ENCODE results near the gene HACD1.
"Not testable (repeated sequence)": the region's sequence is repeated elsewhere in the genome, so short reads cannot be mapped to it uniquely, and the experiment has no call there.

The HACD1 gene

DNA sequence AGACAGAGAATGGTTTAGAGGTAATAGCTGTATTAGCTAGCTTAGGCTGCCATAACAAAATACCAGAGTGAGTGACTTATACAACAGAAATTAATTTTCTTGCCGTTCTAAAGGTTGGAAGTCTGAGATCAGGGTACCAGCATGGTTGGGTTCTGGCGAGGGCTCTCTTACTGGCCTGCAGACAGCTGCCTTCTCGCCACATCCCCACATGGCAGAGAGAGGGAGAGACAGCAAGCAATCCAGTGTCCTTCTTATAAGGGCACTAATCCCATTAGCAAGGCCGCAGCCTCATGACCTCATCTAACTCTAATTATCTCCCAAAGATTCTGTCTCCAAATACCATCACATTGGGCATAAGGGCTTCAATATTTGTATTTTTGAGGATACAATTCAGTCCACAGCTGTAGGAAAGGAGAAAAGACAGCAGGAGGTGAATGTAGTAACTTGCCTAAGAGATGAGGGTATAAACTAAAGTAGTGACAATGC, 23.2 kb upstream of the HACD1 start:
- DNase-seq = no peak

DNA sequence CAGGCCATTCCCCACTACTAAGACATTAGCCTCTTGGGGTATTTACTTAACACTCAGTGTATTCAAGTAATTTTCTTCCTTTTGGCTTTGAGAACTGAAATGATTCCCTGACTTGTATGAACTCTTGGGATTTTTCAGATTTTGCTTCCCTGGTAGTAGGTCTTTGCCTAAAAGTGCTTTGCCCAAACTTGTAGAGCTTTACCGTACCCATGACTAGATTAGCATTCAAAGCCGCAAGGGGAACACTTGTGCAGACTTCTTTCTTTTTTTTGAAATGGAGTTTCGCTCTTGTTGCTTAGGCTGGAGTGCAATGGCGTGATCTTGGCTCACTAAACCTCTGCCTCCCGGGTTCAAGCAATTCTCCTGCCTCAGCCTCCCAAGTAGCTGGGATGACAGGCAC, 20.7 kb upstream of the HACD1 start:
- DNase-seq = no peak

DNA sequence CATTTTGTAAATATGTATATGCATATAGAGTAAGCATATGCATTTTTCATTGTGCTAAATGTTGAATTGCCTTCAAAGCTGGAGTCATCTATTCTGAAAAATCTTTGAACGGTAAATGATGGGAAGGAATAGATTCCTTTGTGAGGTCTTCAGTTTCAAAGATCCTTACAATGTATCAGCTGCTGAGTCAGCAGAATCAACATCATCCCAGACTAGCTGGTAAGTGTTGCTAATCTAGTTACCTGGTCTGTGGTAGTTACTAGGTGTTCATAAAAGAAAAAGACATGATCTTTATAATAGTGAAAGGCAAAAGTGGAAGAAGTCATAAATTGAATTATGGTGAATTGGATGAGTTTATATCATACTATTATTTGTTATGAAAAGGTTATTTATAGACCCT, 16.2 kb upstream of the HACD1 start:
- DNase-seq = no peak

DNA sequence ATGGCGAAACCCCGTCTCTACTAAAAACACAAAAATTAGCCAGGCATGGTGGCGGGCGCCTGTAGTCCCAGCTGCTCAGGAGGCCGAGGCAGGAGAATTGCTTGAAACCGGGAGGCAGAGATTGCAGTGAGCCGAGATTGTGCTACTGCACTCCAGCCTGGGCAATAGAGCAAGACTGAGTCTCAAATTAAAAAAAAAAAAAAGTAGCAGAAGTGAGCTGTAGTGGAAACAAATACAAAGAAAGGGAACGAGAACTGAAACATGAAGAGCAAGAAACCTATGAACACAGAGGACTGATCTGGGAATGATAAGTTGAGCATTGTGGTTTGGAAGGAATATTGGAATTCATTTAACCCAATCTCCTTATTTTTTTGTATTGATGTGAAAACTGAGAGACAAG, 15.4 kb upstream of the HACD1 start:
- DNase-seq = not testable (repeated sequence)

DNA sequence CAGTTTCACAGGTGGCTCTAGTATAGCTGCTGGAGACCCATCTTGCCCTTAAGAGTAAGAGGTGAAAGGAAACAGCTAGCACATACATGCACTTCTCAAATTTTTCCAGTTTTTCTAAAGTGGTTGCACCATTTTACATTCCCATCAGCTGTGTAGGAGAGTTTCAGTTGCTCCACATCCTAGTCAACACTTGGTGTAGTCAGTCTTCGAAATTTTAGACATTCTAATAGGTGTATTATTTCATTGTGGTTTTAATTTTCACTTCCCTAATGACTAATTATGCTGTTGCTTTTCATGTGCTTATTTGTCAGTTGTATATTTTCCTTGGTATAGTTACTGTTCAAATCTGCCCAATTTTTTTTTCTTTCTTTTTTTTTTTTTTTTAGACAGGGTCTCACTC, 9.5 kb upstream of the HACD1 start:
- no peak for DNase-seq

DNA sequence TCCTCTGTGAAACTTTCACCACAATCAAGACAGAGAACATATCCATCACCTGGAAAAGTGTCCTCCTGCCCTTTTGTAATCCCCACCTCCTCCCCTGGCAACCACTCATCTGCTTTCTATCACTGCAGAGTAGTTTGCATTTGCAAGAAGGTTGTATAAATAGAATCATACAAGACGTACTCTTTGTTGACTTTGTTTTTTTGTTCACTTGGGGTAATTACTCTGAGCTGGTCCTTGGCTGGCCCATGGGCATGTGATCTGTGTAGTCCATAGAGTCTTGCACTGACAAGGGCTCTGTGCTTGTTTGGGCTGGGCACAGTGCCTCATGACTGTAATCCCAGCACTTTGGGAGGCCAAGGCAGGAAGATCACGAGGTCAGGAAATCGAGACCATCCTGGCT, 7.8 kb upstream of the HACD1 start:
- no peak for DNase-seq

DNA sequence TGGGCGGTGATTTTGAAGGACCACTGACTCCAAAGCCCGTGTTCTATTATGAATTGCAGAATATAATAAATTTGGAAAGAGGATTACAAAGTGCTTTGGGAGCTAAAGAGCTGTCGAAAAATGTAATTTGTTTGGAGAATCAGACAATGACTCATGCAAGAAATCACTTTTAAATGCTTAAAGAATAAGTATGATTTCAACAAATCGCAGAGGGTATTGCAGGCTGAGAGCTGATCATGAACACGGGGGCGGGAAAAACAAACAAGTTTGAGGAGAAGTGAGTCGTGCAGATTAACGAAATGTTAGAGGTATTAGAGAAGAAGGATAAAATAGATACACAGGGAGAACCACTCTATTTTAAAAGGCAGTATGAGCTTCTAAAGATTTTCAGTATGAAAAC, 4.9 kb upstream of the HACD1 start:
- DNase-seq = no peak

DNA sequence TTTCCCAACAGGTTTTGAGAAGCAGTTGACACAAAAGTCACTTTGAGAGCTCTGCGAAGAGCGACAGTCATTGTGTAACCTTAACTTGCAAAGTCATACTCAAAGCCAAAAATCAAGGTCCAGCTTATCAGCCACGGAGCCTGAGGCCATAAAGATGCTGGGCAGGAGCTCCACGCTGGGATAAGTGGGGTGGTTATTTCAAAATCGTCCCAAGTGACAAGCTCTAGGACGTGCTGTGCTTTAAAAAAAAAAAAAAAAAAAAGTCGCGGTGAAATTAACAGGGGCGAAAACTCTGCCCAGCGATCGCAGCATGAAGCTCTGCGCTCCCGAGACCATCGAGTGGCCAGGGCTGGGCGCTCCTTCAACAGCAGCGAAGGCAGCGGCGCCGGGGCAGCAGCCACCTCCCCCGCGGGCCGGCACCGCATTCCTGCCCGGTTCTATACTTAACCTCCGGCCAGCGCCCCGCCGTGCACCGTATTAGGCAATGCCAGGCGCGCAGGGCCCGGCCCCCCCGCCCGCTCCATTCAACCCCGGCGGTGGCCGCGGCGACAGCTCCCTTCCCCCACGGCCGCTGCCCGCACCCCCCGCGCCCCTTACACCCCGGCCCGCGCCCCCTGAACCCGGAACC, 657 bp downstream of the HACD1 start:
- DNase-seq = peak; percentile 9

DNA sequence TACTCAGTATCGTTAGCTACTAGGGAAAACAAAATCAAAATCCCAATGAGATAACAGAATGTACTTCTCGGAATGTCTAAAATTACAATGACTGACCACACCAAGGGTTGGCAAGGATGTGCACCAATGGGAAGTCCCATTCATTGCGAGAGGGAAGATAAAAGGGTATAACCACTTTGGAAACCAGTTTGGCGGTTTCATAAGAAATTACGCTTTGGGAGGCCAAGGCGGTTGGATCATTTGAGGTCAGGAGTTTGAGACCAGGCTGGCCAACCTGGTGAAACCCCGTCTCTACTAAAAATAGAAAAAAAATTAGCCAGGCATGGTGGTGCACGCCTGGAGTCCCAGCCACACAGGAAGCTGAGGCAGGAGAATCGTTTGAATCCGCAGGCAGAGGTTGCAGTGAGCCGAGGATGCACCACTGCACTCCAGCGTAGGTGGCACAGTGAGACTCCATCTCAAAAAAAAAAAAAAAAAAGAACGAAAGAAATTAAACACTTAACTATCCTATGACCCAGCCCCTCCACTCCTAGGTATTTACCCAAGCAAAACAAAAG, 7.6 kb downstream of the HACD1 start:
- no peak for DNase-seq

DNA sequence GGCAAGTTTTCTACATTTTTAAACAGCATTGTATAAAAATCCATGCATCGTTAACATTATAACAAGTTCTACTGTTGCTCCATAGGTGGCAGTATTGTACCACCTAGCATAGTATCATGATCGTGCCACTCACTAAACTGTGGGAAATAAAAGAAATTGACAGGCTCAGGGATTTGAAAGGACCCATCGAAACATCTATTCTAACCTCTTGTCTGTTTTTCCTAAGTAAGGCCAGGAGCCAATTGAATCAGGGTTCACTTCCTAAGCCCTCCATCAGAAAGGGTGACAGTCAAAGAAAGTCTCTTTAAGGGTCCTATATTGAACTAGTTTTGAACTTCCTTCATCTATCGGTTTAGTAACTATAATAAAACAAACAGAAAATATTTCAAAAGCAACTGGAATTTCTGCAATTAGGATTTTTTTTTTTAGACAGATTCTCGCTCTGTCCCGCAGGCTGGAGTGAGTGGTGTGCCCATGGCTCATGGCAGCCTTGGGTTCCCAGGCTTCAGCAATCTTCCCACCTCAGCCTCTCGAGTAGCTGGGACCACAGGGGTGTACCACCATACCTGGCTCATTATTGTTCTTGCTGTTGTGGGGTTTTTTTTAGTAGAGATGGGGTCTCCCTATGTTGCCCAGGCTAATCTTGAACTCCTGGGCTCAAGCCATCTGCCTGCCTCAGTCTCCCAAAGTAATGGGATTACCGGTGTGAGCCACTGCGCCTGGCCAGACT, 9.4 kb downstream of the HACD1 start:
- no peak for DNase-seq

DNA sequence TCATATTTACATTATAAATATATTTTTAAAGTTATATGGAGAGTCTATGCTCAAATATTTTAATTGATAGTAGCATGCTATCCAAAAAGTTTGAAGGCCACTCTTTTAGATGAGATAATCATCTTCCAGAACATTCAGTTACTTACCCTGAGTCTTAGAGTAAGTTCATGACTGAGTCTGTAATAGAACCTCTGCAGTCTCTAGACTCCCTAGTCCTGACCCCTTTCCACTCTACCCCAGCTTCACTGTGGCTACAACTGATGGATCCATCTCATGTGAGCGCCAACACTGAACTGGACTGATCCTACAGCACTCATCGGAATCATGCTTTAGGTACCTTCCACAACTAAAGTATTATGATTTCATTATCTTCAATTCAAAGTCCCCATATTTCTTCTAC, 10.1 kb downstream of the HACD1 start:
- no peak for DNase-seq

DNA sequence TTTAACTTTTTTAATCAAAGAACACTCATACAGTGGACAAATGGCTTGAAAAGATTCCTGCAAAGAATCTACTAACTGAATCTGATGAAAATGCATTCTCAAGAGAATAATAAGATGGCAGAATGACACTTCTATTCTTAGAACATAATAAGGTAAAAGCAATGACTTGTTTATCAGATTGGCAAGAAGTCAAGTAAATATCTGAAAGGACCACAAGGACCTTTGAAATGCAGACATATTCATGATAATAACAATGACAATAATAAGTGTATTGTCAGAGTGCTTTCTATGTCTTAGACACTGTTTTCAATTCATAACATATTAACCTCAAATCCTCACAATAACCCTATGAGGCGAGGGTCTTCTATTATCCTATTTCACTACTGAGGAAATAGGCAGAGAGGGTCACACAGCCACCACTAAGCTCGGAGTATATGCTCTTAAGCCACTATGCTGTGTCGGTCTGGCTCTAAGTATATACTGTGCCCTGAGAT, 10.6 kb downstream of the HACD1 start:
- no peak for DNase-seq

DNA sequence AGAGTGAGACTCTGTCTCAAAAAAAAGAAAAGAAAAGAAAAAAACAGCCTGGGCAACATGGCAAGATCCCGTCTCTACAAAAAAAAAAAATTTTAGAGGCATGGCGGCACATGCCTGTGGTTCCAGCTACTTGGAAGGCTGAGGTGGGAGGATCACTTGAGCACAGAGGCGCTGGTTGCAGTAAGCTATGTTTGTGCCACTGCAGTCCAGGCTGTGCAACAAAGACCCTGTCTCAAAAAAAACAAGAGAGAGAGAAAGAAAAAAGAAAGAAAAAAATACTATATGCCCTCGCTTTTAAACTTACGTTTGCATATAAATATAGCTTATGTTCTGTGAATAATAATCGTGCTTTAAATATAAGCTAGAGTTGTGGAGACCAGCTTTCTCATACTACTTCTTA, 11.2 kb downstream of the HACD1 start:
- no peak for DNase-seq

DNA sequence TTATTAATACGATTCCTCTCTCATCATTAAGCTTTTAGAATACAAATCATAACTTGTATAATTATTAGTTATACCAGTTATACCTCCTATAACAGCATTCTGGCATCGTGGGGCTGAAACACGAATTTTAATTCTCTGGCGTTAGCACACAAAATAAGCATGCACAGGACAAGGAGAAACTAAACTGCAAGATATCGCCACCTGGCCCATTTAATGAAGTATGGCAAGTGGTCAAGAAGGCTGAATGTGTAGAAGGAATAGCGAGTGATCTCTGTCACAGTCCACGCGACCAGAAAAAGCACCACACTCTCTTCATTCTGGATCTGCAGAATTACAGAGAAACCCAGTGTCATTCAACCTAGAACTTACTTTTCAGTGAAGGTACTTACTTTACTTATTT, 18.1 kb downstream of the HACD1 start:
- DNase-seq = no peak

DNA sequence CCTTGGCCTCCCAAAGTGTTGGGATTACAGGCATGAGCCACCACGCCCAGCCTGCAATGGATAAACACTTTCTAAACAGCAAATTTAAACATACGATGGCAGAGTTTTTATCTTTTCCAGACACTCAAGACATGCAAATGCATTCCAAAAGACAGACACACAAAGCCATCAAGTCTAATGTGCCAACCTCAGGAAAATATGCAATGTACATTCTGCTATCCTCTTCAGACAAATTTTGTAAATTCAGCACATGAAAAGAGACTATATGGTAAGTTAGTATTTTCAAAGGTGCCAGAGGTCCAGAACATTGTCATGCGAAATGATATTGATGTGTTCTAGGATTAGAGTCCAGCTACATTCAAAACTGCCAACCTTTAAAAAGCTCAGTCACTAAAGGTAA, 19.8 kb downstream of the HACD1 start:
- no peak for DNase-seq

DNA sequence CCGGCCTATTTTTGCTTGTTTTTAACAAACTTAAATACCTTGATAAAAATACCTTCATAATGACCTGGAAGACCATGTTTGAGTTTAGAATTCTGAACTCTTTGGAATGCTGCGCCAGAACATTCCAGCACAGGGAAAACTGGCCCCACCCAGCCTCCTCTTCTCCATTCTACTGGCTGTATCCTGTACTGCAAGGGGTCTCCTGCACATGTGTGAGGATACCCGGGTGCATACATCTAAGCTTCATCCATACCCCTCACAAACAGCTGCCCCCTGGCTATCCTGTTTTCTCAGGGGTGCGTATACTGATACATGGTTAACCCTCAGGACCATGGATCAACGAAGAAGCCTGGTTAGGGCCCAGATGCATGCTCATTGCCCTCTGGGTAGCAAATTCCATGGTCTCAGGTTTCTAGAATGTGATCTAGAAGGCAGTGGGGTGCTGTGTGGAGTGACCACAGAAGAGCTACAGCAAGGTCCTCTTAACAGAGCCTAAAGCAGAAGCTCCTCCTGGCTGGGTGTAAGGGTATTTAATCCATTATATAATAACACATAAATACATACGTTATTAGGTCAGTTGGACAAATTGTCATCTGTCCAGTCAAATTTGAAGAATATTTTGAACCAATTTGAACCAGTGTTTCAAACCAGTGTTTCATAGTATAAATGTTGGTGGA, 26.1 kb downstream of the HACD1 start:
- DNase-seq = no peak

DNA sequence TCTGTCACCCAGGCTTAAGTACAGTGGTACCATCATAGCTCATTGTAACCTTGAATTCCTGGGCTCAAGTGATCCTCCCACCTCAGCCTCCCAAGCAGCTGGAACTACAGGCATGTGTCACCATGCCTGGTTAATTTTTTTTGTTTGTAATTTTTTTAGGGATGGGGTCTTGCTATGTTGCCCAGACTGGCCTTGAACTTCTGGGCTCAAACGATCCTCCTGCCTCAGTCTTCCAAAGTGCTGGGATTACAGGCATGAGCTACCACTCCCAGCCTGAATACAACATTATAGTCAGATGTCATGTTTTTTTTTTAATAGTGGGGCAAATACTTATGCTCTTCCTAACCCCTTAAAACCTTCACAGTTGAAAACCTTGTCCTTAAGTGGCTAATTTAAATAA, 27.9 kb downstream of the HACD1 start:
- DNase-seq = not testable (repeated sequence)

DNA sequence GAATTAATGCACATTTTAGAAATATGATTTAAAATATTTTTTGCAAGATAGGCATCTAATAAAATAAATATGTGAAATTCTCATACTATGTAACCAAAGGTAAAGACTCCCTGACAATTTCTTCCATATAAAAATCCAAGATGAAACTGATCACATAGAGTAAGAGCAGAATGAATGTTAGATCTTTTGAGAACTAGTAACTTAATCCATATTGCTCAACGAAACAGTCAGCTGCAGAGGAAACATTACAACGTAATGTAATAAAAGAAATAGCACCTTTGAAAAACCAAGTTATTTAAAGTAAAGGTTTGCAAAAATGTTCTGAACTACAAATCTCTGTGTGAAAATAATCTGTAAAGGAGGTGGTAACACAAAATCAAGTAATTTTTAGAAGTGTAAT, 28.8 kb downstream of the HACD1 start:
- DNase-seq = no peak

DNA sequence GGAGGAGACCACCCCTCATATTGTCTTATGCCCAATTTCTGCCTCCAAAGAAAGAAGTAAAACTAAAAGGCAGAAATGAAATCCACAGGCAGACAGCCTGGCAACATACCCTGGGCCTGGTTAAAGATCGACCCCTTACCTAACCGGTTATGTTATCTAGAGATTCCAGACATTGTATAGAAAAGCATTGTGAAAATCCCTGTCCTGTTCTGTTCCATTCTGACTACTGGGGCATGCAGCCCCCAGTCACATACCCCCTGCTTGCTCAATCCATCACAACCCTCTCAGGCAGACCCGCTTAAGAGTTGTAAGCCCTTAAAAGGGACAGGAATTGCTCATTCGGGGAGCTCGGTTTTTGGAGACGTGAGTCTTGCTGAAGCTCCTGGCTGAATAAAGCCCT, 29.9 kb downstream of the HACD1 start:
- DNase-seq = not testable (repeated sequence)

DNA sequence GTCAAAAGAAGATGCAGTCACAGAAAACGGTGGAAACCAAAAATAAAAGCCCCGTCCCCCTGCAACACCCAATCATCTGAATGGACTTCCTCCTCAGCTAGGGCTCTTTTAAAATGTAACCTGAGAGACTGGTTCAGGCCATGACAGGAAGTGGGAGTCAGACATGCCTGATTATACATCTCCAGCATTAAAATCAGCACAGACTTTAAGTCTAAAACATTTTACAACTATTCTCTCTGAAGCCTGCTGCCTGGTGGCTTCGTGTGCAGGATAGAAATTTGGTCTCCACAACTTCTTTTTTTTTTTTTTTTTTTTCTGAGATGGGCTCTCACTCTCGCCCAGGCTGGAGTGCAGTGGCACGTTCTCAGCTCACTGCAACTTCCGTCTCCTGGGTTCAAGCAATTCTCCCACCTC, 30.3 kb downstream of the HACD1 start:
- DNase-seq = no peak

DNA sequence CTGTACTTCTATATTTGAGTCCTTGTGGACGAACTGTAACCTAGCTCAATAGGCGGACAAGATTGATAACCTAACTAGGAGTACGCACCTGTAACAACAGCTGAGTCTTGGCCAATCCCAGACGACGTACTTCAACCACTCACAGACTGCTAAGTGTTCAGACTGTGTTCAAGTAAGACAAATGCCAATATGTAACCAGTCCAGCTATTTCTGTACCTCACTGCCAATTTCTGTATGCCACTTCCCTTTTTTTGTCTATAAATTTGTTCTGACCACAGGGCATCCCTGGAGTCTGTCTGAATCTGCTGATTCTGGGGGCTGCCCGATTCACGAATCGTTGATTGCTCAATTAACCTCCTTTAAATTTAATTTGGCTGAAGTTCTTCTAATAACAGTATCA, 32.2 kb downstream of the HACD1 start:
- DNase-seq = no peak

DNA sequence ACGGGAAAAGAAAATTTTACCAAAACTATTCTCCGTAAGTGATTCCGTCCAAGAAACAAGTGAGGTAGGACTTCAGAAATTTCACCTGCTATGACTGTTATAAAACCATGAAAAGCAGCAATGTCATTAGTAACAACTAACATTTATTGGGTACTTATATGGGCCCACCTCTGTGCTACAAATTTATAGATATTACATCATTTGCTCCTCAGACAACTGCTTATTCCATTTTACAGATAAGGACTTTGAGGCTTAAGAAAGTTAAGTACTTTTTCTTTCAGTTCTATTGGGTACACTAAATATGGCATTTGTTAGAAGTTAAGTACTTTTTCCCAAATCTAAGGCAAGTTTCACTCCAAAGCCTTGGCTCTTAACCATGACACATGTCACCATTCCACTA, 36.3 kb downstream of the HACD1 start:
- DNase-seq = no peak

DNA sequence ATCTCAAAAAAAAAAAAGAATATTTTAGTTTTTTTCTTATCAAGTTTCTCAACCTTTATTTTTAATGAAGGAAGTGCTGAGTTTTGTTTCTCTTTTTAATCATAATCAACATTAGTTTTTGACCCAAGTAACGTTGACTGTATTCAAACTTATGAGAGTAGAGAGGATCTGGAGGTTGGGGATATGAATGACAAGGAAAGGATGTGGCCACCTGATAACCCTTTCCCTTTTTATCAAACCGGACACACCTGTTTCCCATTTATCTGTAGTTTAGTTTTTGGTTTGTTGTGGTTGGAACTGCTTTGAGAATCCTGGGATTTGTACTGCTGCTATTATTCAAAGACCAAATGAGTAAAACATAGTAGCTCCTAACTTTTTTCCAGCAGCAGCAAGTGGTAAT, 38.6 kb downstream of the HACD1 start:
- no peak for DNase-seq

DNA sequence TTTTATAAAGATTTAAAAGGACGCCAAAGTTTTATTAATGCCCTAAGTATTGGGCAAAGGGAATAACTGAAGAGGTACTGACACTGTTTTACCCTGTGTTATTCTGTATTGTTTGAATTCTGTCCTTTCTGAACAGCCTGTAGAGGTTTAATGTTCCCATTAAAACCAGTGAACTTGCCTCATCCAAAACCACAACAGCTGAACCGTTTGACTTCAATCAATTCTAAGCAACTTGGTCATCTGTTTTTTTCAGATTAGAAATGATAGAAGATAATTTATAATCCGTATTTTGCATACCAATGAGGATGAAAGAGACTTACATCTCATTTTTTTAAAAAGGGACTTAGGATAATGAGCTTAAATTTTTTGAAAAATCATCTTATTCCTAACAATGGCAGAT, 40.4 kb downstream of the HACD1 start:
- DNase-seq = no peak

Data from activated CD4-positive, alpha-beta T cell treated with anti-CD3 and anti-CD28 coated beads for 1 hour (primary cell).